GM12873 (cell line): ENCODE measurements around the gene OBI1.

Source experiments
- CTCF ChIP-seq: IDR thresholded peaks from 2 replicates; pipeline ENCODE4 v1.5.1; 2012; ENCODE audit warnings: low read depth, mild to moderate bottlenecking, moderate library complexity, low read length, control low read depth; ENCODE audit not compliant: insufficient read depth; ENCODE audit errors: missing control alignments

OBI1 gene

GRCh38 chr13:78658630-78659449, at the start of gene OBI1:
OBI1 (minus strand) TSS chr13:78659155; CDS start chr13:78659120, 35 bp downstream.
- no peak for TF ChIP-seq CTCF

- TF ChIP-seq CTCF: no peak
Measured at GRCh38 chr13:78701383-78701782, 42.4 kb upstream of the OBI1 start.

- no peak for TF ChIP-seq CTCF
Measured at GRCh38 chr13:78700121-78700910, 41.4 kb upstream of the OBI1 start.

- TF ChIP-seq CTCF: no peak
Measured at GRCh38 chr13:78689011-78689410, 30.1 kb upstream of the OBI1 start.

GRCh38 chr13:78686461-78686860, 27.5 kb upstream of the OBI1 start:
- TF ChIP-seq CTCF: no peak

GRCh38 chr13:78680576-78681350, 21.8 kb upstream of the OBI1 start:
- TF ChIP-seq CTCF: no peak
